GM12873 (cell line): ENCODE data around the gene HOATZ.

Experiments
- TF ChIP-seq, protein P1 (sequence below): IDR thresholded peaks from 2 replicates; pipeline ENCODE4 v1.5.1; 2012; ENCODE audit warnings: low read depth, mild to moderate bottlenecking, moderate library complexity, low read length, control low read depth; ENCODE audit not compliant: insufficient read depth; ENCODE audit errors: missing control alignments

HOATZ gene

GRCh38 chr11:111521135-111521534, 6.6 kb downstream of the HOATZ start:
- TF ChIP-seq, protein P1, sequence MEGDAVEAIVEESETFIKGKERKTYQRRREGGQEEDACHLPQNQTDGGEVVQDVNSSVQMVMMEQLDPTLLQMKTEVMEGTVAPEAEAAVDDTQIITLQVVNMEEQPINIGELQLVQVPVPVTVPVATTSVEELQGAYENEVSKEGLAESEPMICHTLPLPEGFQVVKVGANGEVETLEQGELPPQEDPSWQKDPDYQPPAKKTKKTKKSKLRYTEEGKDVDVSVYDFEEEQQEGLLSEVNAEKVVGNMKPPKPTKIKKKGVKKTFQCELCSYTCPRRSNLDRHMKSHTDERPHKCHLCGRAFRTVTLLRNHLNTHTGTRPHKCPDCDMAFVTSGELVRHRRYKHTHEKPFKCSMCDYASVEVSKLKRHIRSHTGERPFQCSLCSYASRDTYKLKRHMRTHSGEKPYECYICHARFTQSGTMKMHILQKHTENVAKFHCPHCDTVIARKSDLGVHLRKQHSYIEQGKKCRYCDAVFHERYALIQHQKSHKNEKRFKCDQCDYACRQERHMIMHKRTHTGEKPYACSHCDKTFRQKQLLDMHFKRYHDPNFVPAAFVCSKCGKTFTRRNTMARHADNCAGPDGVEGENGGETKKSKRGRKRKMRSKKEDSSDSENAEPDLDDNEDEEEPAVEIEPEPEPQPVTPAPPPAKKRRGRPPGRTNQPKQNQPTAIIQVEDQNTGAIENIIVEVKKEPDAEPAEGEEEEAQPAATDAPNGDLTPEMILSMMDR = no peak

GRCh38 chr11:111522426-111522825, 7.8 kb downstream of the HOATZ start:
- TF ChIP-seq, protein P1 = no peak

GRCh38 chr11:111523343-111523742, 8.8 kb downstream of the HOATZ start:
- TF ChIP-seq, protein P1 = no peak

GRCh38 chr11:111524056-111524455, 9.5 kb downstream of the HOATZ start:
- TF ChIP-seq, protein P1 = no peak

DNA sequence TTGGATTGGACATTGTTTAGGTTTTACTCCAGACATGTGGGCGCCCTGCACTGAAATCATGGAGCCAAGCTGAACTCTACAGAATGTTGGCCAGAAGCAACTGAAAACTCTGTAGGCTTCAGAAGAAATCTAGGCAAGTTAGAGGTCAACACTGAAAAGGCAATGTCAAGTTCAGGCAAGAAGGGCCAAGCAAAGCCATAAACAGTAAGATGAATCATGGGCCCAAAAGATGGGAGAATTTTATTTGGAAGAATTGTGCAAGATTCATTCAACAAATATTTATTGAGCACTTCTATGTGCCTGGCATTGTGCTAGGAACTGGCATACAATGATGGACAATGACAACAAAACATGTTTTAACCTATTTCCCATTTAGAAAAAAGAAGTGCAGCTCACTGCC, 10.9 kb downstream of the HOATZ start:
- TF ChIP-seq, protein P1 = no peak

DNA sequence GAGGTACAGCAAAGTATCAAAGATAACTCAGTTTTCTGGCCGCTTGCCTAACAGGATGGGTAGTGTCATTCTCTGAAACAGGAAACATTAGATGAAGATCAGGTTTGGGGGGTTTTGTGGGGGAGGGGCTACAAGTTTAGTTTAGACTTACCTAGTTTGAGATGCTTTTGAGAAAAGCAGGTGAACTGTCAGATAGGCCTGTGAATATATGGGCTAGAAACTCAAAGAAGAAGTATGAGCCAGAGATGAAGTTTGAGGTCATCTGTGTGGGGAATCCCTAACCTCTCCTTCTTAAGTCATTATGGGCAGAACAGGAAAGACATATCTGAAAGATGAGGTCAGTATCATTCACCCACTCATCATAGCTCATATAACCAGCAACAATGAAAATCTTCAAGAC, 11.9 kb downstream of the HOATZ start:
- TF ChIP-seq, protein P1 = no peak

- TF ChIP-seq, protein P1 = no peak
These were observed 12.7 kb downstream of the HOATZ start for GRCh38 chr11:111527279-111527678.
